CD1c-positive myeloid dendritic cell (primary cell): ENCODE data around the gene PEX7.
"Not testable (repeated sequence)": the region's sequence is repeated elsewhere in the genome, so short reads cannot be mapped to it uniquely, and the experiment has no call there.

Source experiments
- DNase-seq: peaks from one replicate; pipeline ENCODE4 v3.0.0-alpha.2; 2016; ENCODE audit errors: extremely low spot score

PEX7 gene, protein sequence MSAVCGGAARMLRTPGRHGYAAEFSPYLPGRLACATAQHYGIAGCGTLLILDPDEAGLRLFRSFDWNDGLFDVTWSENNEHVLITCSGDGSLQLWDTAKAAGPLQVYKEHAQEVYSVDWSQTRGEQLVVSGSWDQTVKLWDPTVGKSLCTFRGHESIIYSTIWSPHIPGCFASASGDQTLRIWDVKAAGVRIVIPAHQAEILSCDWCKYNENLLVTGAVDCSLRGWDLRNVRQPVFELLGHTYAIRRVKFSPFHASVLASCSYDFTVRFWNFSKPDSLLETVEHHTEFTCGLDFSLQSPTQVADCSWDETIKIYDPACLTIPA

DNA sequence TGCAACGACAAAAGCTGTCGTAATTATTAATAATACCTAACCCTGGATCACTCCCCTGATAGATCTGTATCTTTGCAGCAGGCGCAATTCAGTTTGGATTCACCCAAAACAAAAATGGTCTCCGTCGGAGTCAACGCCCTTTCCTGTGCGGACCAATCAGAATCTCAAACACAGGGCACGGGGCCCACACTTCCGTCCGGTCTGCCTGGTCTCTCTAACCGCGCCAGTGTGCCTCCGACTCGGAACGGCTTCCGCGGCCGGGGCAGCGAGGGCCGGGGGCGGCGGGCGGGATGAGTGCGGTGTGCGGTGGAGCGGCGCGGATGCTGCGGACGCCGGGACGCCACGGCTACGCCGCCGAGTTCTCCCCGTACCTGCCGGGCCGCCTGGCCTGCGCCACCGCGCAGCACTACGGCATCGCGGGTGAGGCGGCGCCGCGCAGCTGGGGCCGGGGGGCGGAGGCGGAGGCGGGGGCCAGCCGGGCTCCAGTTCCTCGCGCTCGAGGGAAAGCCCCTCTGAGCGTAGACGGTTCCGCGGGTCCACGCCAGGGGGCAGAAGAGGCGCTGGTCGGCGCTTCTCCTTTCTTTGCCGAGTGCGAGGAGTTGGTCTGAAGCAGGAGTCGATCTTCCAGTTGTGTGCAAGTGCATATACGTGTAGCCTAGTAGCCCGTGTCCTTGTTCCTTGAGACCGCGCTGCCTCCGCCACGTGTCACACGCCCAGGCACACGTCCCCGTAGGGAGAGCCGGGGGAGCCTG is at the start of gene PEX7:
Gene PEX7, plus strand, starts transcription at position 217 of the 752 bp plus-strand sequence. Its CDS starts 74 bp downstream, at position 291.
- peak; percentile 94 for DNase-seq

DNA sequence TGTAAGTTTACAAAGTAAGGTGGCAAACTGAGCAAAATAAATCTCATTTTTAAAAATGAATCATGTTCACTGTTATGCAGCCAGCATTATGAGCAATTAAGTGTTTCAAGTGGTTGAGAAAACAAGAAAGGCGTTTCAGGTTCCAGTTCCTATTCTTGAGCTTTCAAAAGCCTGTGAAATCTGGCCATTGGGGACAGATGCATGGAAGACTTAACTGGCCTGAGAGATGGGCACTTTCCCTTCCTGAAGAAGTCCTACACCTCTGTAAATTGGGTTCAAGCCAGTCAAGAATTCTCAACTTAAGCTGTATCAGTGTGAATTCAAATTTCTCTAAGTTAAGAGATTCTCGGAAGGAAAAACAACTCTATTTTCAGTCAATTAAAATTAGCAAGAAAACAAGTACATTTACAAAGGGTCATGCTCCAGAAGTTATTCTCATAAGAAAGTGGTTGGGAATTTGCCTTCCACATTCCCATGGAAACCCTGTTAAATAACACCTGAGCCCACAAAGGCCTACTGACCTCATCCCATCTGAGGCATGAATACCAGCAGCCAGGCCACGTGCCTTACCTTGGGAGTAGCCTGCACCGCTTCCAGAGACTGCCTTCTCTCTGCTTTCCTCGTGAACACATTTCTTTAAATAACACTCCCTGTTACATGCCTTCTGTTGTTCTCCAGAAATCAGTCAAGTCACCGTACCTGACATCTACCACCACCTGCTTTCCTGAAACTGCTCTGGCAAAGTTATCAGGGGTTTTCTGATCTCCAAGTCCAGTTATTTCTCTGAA is 49.5 kb upstream of the PEX7 start:
- peak; percentile 75 for DNase-seq

DNA sequence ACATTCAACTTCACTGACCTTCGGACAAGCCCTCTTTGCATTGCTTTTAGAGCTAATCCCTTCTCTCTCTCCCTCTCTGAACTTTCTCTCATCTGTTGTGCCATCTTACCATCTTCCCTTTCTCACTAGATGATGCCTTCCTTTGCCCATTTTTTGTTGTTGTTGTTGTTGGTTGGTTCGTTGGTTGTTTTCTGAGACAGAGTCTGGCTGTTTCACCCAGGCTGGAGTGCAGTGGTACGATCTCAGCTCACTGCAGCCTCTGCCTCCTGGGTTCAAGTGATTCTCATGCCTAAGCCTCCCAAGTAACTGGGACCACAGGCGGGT is 49.0 kb upstream of the PEX7 start:
- no peak for DNase-seq

DNA sequence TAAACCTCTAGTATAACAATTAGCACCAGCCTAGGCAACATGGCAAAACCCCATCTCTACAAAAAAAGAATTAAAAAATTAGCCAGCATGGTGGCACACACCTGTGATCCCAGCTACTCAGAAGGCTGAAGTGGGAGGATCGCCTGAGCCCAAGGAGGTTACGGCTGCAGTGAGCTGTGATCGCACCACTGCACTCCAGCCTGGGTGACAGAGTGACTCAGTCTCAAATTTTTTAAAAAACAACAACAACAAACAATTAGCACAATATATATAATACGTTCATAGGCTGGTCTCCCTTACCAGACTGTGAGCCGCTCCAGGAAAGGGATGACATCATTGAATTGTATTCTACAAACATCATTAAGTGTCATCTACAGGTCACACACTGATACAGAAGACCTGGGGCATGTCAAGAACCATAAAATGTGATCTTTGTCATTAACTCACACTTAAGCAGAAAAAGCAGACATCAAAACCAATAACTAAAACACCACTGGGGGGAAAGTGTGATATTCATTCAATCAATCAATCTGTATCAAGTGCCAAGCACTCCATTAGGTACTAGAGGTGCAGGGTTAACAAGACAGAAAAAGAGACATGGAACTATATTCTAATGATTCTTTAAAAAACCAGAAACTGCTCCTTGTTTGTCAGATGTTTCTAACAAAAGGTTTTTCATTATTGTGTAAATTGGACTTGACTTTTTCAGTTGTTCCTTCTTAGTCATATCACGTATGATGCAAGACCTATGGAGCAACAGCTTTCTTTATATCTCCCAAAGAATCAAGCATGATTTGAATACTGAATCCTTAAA is 48.0 kb upstream of the PEX7 start:
- DNase-seq = peak; percentile 82

DNA sequence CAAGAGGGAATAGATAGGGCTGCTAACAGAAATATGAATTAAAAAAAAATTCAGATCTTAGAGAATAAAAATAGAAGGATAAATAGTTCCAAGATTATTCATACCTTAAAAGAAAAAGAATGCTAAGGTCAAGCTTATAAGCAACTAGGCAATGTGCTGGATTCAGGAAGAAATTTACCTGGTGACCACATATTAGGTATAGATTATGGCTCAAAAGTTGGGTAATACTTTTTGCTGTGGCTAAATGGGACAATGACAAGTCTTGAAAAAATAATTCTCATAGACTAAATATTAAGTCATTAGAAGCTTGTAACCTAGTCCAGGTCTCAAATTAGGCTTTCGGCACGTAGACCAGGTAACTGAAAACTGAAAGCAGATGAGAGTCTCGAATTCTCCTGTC is 47.3 kb upstream of the PEX7 start:
- DNase-seq = no peak

DNA sequence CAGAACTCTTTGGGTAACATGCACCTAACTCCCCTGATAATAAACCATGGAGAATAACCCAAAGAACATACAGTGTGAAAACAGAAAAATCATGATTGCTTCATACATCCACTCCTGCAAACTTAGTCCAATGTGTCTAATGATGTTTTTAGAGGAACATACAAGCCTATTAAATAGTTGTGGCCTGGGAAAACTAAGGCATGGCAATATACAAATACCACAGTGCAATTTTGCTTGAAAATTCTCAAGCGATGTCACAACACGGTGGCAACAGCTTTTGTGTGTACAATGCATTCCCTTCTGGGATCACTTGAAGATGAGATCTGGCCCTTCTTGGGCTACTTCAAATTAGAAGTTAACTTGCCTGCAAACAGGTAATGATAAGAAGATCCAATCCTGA is 46.8 kb upstream of the PEX7 start:
- DNase-seq = no peak

DNA sequence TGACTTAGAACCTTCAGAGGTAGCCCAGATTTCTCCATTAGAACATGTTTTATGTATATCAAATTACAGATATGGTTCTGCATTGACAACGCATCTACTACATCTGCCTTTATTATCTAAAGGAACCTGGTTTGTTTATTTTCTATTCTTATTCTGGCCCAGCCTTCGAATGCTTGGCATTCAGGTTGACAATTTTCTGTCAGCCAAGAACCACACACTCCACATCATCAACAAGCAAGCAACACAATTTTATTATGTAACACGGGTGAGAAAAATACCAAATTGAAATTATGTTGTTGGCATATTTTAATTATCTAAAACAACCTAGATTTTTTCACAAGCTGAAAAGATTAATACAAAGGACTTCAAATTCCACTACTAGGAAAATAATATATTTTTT is 44.7 kb upstream of the PEX7 start:
- DNase-seq = no peak

DNA sequence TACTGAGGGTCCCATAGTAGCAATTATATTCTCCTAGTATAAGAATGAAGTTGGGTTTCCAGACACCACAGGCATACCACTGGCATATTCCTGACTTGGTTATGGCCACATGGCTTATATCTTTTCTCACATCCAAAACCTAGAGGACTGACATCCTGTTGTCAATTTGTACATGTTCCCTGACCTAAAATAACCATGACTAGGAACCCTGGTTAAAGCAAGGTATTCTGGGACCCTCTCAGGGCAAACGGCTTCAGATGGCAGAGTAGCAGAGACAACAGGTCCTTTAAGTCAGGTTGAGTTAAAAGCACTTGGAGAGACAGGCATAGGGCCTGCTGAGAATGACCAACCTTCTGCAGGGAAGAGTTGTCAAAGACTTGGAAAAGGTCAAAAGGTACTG is 42.7 kb upstream of the PEX7 start:
- no peak for DNase-seq

DNA sequence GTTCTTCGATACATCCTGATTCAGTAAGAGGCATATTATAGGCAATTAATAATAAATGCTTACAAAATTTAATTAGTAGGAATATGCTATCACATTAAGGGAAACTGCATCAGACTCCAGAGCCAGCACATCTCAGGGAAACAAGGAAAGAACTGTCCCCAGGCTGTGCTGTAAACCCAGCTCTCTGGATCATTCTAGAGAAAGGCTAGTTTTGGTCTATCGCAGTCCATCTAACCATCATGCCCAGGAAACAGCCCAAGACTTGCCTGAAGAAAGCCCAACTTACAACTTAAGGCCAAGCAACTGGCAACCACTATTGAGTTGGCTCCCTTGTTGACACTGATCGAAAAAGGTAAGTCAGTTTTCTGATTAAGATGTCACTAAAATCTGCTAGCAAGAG is 41.4 kb upstream of the PEX7 start:
- DNase-seq = no peak

DNA sequence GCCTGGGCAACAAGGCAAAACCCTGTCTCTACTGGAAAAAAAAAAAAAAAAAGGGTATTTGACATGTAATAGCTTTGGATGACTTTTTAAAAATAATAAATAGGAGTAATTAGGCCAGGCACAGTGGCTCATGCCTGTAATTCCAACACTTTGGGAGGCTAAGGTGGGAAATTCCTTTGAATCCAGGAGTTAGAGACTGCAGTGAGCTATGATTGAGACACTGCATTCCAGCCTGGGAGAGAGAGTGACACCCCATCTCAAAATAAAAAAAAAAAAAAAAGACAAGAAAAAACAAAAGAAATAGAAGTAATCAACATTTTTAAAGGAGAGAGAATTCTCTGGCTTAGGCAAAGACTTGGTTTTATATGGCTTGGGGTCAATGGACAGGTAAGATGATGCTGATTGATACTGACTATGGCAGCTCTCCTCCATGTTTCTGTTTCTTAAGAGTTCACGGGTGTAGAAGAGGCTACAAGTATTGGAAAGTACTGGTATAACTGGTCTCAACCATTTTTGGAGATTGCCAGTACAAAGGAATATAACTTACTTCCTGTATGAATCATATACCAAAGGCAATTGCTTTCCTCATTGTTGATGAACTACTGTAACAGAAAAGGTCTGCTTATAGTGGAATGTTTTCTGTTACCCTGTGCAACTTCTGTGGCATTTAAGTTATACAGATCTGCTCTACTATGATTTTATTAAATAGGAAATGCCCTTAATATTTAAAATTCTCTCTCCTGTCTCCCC is 40.2 kb upstream of the PEX7 start:
- peak; percentile 50 for DNase-seq

DNA sequence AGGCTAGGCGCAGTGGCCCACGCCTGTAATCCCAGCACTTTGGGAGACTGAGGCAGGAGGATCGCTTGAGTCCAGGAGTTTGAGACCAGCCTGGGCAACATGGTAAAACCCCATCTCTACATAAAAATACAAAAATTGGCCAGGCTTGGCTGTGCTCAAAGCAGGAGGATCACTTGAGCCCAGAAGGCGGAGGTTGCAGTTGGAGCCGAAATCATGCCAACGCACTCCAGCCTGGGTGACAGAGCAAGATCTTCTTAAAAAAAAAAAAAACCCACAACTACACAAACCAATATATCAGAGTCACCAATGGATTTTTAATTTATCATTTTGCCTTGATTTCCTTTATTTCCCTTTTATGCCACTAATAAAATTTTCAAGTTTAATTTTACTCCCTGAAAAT is 39.4 kb upstream of the PEX7 start:
- no peak for DNase-seq

DNA sequence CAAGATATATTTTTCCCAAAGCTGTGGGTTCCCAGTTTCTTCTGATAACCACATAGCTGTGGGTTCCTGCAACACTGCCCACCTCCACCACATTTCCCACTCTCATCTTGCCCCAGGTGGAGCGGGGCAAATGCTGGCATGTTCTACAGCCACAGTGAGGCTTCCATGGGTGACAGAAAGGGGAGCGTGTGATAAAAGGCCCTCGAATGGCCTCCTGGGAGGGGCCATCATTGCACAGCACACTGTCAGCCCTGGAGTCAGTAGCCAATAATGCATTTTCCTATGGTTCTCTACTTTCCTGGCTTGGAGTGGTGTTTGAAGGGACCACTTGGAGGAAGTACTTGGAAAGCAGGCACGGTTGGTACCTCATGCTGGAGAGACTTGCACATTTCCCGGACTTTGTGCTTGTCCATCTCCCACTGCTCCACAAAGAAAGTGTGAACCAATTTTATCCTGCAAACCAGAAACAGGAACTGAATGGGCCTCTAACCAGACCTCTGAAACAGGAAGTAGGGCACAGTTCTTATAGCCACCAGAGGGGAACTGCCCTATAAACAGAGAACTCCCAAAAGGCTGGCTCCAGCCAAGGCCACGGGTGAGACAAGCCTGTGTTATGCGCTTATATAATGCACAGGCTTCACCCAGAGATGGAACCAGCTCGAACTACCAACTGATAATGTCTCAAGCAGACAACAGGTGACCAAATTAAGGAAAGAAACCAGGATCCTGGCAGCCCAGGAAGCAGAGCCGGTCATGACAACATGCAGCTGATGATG is 38.7 kb upstream of the PEX7 start:
- peak; percentile 90 for DNase-seq

DNA sequence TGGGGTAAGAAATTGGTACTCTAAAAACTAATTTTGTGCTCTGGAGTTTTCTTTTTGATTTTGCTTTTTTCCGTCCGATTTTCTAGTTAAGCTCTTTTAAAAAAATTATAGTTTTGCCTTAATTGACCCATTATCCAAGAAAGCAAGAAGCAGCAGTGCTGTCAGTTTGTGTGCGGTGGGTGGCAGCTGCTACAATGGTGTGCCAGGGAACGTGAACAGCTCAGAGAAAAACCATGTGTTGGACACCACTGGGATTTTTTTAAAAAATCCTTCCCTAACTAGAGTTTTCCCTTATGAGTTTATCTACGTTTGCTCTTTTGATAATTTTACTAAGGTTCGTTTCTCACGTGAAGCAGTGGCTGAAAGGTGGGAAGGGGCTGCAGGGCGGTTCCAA is 38.1 kb upstream of the PEX7 start:
- no peak for DNase-seq

DNA sequence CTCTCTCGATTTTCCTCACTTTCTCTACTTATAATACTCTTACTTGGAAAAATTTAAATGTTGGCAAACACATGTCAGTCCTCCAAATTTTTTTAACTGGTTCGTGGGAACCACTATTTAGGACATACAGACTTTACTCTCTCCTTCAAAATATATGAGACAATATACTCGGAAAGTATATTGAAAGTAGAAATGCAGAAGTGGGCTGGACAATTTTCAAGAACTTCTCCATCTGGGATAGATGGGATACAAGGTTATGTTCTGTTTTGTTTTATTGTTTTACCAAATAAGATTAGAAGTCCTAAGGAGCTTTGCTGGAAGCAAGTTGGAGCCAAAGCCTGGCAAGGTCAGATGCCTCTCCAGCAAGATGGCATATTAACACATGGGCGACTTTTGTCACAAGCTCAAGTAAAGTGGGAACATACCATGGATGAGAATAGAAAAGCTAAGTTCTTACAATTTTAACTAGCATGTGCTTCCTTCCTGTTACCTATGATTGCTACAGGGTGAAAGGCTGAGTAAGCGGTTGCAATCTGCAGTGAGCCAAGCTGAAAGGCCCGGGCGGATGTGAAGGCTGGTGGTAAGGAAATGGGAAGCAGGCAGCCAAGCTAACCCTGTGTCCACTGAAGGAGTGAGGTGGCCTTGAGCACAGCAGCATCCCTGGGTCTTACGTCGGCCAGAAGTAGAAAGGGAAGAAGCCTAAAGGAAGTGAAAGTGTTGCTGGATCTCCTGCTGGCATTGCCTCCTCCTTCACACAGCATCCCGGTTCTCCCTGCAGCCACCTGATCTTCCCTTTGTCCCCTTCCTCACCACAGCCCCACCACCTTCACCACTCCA is 37.3 kb upstream of the PEX7 start:
- peak; percentile 91 for DNase-seq

DNA sequence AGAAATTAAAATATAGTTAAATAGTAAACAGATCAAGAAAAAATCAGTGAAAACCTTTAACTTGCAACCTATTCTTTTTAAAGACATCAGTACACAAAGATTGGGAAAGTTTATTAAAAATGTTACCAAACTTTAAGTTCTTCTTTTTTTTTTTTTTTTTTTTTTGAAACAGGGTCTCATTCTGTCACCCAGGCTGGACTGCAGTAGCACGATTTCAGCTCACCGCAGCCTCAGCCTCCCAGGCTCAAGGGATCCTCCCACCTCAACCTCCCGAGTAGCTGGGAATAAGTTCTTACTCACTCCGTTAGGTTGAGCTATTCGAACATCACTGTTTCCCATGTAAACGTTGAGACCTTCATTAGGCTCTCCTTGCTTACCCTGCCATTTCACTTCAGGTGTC is 35.7 kb upstream of the PEX7 start:
- peak; percentile 31 for DNase-seq

DNA sequence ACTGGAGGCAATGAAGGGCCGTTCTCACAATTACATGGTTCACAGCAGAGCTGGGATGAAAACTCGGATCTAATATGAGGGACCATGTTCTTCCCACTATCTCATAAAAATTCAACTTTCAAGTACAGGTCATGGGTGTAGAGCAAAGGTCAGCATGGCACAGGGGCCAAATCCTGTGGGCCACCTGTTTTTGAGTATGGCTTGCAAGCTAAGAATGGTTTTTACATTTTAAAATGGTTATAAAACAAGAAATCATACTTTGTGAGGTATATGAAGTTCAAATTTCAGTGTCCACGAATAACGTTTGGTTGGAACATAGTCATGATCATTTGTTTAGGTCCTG is 34.7 kb upstream of the PEX7 start:
- no peak for DNase-seq

DNA sequence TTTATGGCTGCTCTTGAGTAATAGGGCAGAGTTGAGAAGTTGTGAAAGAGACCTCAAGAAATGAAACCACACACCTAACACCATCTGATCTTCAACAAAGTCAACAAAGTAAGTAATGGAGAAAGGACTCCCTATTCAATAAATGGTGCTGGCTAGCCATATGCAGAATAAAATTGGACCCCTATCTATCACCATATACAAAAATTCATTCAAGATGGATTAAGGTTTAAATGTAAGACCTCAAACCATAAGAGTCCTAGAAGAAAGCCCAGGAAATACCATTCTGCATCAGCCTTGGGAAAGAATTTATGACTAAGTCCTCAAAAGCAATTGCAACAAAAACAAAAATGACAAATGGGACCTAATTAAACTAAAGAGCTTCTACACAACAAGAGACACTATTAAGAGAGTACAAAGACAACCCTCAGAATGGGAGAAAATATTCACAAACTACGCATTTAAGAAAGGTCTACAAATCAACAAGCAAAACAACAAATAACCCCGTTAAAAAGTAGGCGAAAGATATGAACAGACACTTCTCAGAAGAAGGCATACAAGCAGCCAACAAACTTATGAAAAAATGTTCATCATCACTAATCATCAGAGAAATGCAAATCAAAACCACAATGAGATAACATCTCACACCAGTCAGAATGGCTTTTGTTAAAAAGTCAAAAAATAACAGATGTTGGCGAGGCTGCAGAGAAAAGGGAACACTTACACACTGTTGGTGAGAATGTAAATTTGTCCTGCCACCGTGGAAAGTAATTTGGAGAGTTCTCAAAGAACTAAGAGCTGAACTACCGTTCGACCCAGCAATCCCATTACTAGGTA is 34.1 kb upstream of the PEX7 start:
- DNase-seq = peak; percentile 59

DNA sequence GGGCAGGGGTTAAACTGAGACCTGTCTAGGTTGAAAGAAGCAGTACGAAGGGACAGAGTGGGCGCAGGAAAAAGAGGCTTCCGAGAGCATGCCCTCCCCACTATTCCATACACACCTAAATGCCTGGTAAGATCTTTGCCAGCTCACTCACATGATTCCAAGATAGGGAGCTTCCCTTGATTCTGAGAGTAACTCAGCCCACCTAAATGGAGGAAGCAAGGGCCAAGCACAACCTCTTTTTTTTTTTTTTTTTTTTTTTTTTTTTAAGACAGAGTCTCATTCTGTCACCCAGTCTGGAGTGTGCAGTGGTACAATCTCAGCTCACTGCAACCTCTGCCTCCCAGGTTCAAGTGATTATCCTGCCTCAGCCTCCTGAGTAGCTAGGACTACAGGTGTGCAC is 33.0 kb upstream of the PEX7 start:
- not testable (repeated sequence) for DNase-seq
